HepG2 (cell line): ENCODE results near the gene NFX1. TPM values are rescaled to one million over a fixed set of nuclear protein-coding genes. Genes with fewer than 3 reads are reported as not detected.

Experiments
- ARID4A ChIP-seq: sonication (generic); formaldehyde crosslinking; IDR thresholded peaks from 2 replicates; pipeline ENCODE4 v1.5.0; 2020; ENCODE audit warnings: mild to moderate bottlenecking, missing genetic modification reagents, borderline replicate concordance
- CHD2 ChIP-seq: IDR thresholded peaks from 2 replicates; pipeline ENCODE4 v1.6.1; 2011; ENCODE audit warnings: low read depth, low read length, improper control_type of control experiment
- IKZF4 ChIP-seq: sonication (generic); formaldehyde crosslinking; IDR thresholded peaks from 2 replicates; pipeline ENCODE4 v1.5.1; 2020; ENCODE audit warnings: borderline replicate concordance, mild to moderate bottlenecking, low read depth, missing genetic modification reagents; ENCODE audit errors: not compliant biosample characterization
- IRF2 ChIP-seq: IDR thresholded peaks from 2 replicates; pipeline ENCODE4 v1.6.1; 2018; ENCODE audit warnings: missing genetic modification reagents, missing compliant biosample characterization
- MEF2D ChIP-seq: sonication (generic); formaldehyde crosslinking; IDR thresholded peaks from 2 replicates; pipeline ENCODE4 v1.5.1; 2020; ENCODE audit warnings: mild to moderate bottlenecking, missing genetic modification reagents
- NBN ChIP-seq: fragments of 450-650 bp; conservative IDR thresholded peaks from 2 replicates; pipeline ENCODE4 v1.6.1; 2017
- PRDM10 ChIP-seq: sonication (generic); formaldehyde crosslinking; IDR thresholded peaks from 2 replicates; pipeline ENCODE4 v1.4.0; 2020; ENCODE audit warnings: low read depth, missing genetic modification reagents
- RELA ChIP-seq: sonication (generic); formaldehyde crosslinking; IDR thresholded peaks from 2 replicates; pipeline ENCODE4 v1.4.0; 2020; ENCODE audit warnings: missing genetic modification reagents
- XRCC5 ChIP-seq: fragments of 200-400 bp; formaldehyde crosslinking; optimal IDR thresholded peaks from 2 replicates; pipeline ENCODE3; 2017; ENCODE audit warnings: mild to moderate bottlenecking, low read length
- ZMAT5 ChIP-seq: sonication (generic); formaldehyde crosslinking; IDR thresholded peaks from 2 replicates; pipeline ENCODE4 v1.5.0; 2020; ENCODE audit warnings: mild to moderate bottlenecking, low read depth, missing genetic modification reagents, borderline replicate concordance
- ZNF138 ChIP-seq: sonication (generic); formaldehyde crosslinking; IDR thresholded peaks from 2 replicates; pipeline ENCODE4 v1.5.0; 2020; ENCODE audit warnings: mild to moderate bottlenecking, low read depth, missing genetic modification reagents
- ZNF280D ChIP-seq: sonication (generic); formaldehyde crosslinking; IDR thresholded peaks from 2 replicates; pipeline ENCODE4 v1.5.1; 2020; ENCODE audit warnings: mild to moderate bottlenecking, missing genetic modification reagents
- ZNF460 ChIP-seq: sonication (generic); formaldehyde crosslinking; IDR thresholded peaks from 2 replicates; pipeline ENCODE4 v1.5.1; 2020; ENCODE audit warnings: missing genetic modification reagents, mild to moderate bottlenecking, borderline replicate concordance
- ZNF850 ChIP-seq: sonication (generic); formaldehyde crosslinking; conservative IDR thresholded peaks from 2 replicates; pipeline ENCODE4 v1.9.0; 2021; ENCODE audit warnings: mild to moderate bottlenecking, missing genetic modification reagents
- ZNF879 ChIP-seq: sonication (generic); formaldehyde crosslinking; IDR thresholded peaks from 2 replicates; pipeline ENCODE4 v1.8.1; 2023; ENCODE audit warnings: missing genetic modification reagents
- ZSCAN9 ChIP-seq: IDR thresholded peaks from 2 replicates; pipeline ENCODE4 v1.6.1; 2016; ENCODE audit warnings: borderline replicate concordance
- polyA plus RNA-seq, 8 experiments: library from polyadenylated mRNA; depleted of rRNA in 3 of 8; stranded (reverse) in 7 of 8; unstranded in 1 of 8; fragments of >200 nt; fragmentation: Illumina TruSeq in 4 of 8; extraction: Trizol in 4 of 8; gene quantifications; 2 replicates each; pipeline versions ENCODE4 v1.2.1 to v1.2.3, GENCODE V29; 2011 to 2016; ENCODE audit warnings: low read depth in 4 of 8, missing spikeins in 1 of 8, mixed read lengths in 1 of 8; ENCODE audit not compliant: insufficient read depth in 1 of 8
- total RNA-seq, 5 experiments: library from RNA; depleted of rRNA; stranded (reverse); fragments of >200 nt; fragmentation: Illumina TruSeq; extraction: Trizol; gene quantifications; 2 replicates each; pipeline ENCODE4 v1.2.3, GENCODE V29; 2016; ENCODE audit warnings: low read depth in 1 of 5
- TF ChIP-seq, protein P1 (sequence below): sonication (generic); formaldehyde crosslinking; conservative IDR thresholded peaks from 2 replicates; pipeline ENCODE4 v1.4.0; 2020; ENCODE audit warnings: missing genetic modification reagents

NFX1 gene
- total and polyA plus RNA-seq, 2 of the 13 experiments (the other 11 are each of a cell fraction or from before 2014, with no cell fraction given) = 23.9 to 27.5 TPM

DNA sequence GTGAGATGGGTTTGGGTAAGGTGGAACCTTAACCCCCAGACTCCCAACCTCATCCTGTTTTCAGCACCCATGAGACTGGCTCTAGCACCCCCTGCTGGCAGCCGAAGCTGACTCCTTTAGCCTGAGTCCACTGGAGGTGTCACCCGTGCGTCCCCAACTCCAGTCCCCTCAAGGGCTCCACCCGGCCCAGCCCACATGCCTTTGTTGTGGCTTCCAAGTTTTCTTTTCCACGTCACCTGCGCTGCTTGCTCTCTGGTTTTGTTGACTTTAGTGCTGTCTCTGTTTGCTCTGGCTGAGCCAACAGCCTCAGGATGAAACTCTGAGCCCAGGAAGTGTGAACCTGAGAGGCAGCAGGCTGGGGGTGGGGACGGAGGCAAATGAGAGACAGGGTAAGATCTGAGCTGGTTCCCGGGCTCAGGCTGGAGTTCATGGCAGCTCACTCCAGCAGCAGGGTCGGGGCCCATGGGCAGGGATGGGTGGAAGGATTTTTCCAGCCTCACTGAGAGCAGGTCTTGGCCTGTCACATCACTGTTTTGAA is 125.3 kb downstream of the NFX1 start (continued):
- TF ChIP-seq PRDM10 (CRISPR knock-in tag) (peak; percentile 95), ZNF138 (CRISPR knock-in tag) (no peak), RELA (CRISPR knock-in tag) (no peak), CHD2 (no peak), ZMAT5 (no peak), IKZF4 (CRISPR knock-in tag) (no peak), ARID4A (CRISPR knock-in tag) (peak; percentile 81; the same call in 1 of the 2 replicates), ZSCAN9 (CRISPR knock-in tag) (peak; percentile 91), ZNF850 (CRISPR knock-in tag) (no peak), ZNF879 (no peak), ZNF280D (CRISPR knock-in tag) (peak; percentile 43; the same call in 1 of the 2 replicates), ZNF460 (CRISPR knock-in tag) (peak; percentile 68; the same call in 1 of the 2 replicates), XRCC5 (peak; percentile 91), IRF2 (CRISPR knock-in tag) (peak; percentile 97), NBN (no peak), MEF2D (CRISPR knock-in tag) (peak; percentile 97)
- TF ChIP-seq, protein P1, sequence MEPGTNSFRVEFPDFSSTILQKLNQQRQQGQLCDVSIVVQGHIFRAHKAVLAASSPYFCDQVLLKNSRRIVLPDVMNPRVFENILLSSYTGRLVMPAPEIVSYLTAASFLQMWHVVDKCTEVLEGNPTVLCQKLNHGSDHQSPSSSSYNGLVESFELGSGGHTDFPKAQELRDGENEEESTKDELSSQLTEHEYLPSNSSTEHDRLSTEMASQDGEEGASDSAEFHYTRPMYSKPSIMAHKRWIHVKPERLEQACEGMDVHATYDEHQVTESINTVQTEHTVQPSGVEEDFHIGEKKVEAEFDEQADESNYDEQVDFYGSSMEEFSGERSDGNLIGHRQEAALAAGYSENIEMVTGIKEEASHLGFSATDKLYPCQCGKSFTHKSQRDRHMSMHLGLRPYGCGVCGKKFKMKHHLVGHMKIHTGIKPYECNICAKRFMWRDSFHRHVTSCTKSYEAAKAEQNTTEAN (CRISPR knock-in tag) = peak; percentile 91
